MM.1S (cell line): Measurements from ENCODE around the gene TGFBR2.

Experiments used
- DNase-seq: peaks from one replicate; pipeline ENCODE4 v3.0.0-alpha.2; 2015
- H2AFZ ChIP-seq: fragments of 300-600 bp; sonication (generic); 2 replicates; pipeline ENCODE4 v1.6.0; 2016; ENCODE audit warnings: antibody characterized with exemption, low read length
- H3F3A ChIP-seq: fragments of 300-600 bp; sonication (generic); 2 replicates; pipeline ENCODE4 v1.6.1; 2016; ENCODE audit warnings: mild to moderate bottlenecking, antibody characterized with exemption, low read length, moderate library complexity, mixed read lengths; ENCODE audit not compliant: insufficient read depth
- H3K27ac ChIP-seq: fragments of 300-600 bp; sonication (generic); 2 replicates; pipeline ENCODE4 v1.5.1; 2016; ENCODE audit warnings: mild to moderate bottlenecking, low read length
- H3K27me3 ChIP-seq: fragments of 300-600 bp; sonication (generic); replicated peaks from 2 replicates; pipeline ENCODE4 v1.6.0; 2016; ENCODE audit warnings: low read length; ENCODE audit not compliant: insufficient read depth
- H3K36me3 ChIP-seq: fragments of 300-600 bp; sonication (generic); replicated peaks from 2 replicates; pipeline ENCODE4 v1.6.1; 2016; ENCODE audit warnings: mild to moderate bottlenecking, low read length, mixed read lengths; ENCODE audit not compliant: insufficient read depth
- H3K4me1 ChIP-seq: fragments of 300-600 bp; sonication (generic); 2 replicates; pipeline ENCODE4 v1.6.1; 2016; ENCODE audit warnings: low read length, mixed read lengths
- H3K4me2 ChIP-seq: fragments of 300-600 bp; sonication (generic); 2 replicates; pipeline ENCODE4 v1.6.0; 2016; ENCODE audit warnings: low read depth, low read length
- H3K4me3 ChIP-seq: fragments of 300-600 bp; sonication (generic); 2 replicates; pipeline ENCODE4 v1.5.1; 2016; ENCODE audit warnings: low read length, mixed read lengths
- H3K79me2 ChIP-seq: fragments of 300-600 bp; sonication (generic); 2 replicates; pipeline ENCODE4 v1.6.1; 2016; ENCODE audit warnings: mixed run types, low read length, mixed read lengths
- H3K9ac ChIP-seq: fragments of 300-600 bp; sonication (generic); 2 replicates; pipeline ENCODE4 v1.6.1; 2016; ENCODE audit warnings: low read length, mixed read lengths
- H3K9me2 ChIP-seq: fragments of 300-600 bp; sonication (generic); replicated peaks from 2 replicates; pipeline ENCODE4 v1.6.1; 2016; ENCODE audit warnings: mild to moderate bottlenecking, low read length, mixed read lengths; ENCODE audit not compliant: insufficient read depth
- H3K9me3 ChIP-seq: fragments of 300-600 bp; sonication (generic); replicated peaks from 2 replicates; pipeline ENCODE4 v1.6.1; 2016; ENCODE audit warnings: mild to moderate bottlenecking, low read length, mixed read lengths; ENCODE audit not compliant: insufficient read depth
- H4K20me1 ChIP-seq: fragments of 300-600 bp; sonication (generic); 2 replicates; pipeline ENCODE4 v1.6.1; 2016; ENCODE audit warnings: mild to moderate bottlenecking, low read length, moderate library complexity, mixed read lengths; ENCODE audit not compliant: insufficient read depth
- CTCF ChIP-seq: fragments of 300-600 bp; sonication (generic); IDR thresholded peaks from 2 replicates; pipeline ENCODE4 v1.5.1; 2016; ENCODE audit warnings: antibody characterized with exemption, low read length, mixed read lengths
- EZH2 ChIP-seq: fragments of 300-600 bp; sonication (generic); optimal IDR thresholded peaks from 2 replicates; pipeline ENCODE3; 2017; ENCODE audit warnings: low read depth, mild to moderate bottlenecking, antibody characterized with exemption, low read length, mixed read lengths
- EZH2phosphoT487 ChIP-seq: fragments of 300-600 bp; sonication (generic); IDR thresholded peaks from 2 replicates; pipeline ENCODE4 v1.6.1; 2018; ENCODE audit warnings: antibody characterized with exemption, low read length

Gene TGFBR2

GRCh38 chr3:30702828-30703397 lies 96.5 kb downstream of the TGFBR2 start:
- Histone ChIP-seq H3K27ac (no peak overlapping the region), H3K4me3 (no peak overlapping the region), H3K27me3 (no peaks in the 10 kb centered on the region), H3K79me2 (no peaks in the 10 kb centered on the region), H3K9ac (no peak overlapping the region), H4K20me1 (no peaks in the 10 kb centered on the region), H2AFZ (no peak overlapping the region), H3K36me3 (no peaks in the 10 kb centered on the region), H3F3A (no peaks in the 10 kb centered on the region), H3K9me3 (no peaks in the 10 kb centered on the region), H3K4me2 (no peak overlapping the region), H3K4me1 (no peaks in the 10 kb centered on the region), H3K9me2 (no peaks in the 10 kb centered on the region)
- TF ChIP-seq CTCF = no peak
- no peak for TF ChIP-seq EZH2
- TF ChIP-seq EZH2phosphoT487 = no peak
- DNase-seq = no peak

- Histone ChIP-seq H3K79me2 (no peaks in the 10 kb centered on the region), H3K36me3 (no peaks in the 10 kb centered on the region), H3K9ac (no peak overlapping the region), H3K27ac (no peak overlapping the region), H3K4me2 (no peak overlapping the region), H4K20me1 (no peaks in the 10 kb centered on the region), H3K4me1 (no peaks in the 10 kb centered on the region), H3K27me3 (no peaks in the 10 kb centered on the region), H3K9me2 (no peaks in the 10 kb centered on the region), H3K9me3 (no peaks in the 10 kb centered on the region), H2AFZ (no peak overlapping the region), H3F3A (no peaks in the 10 kb centered on the region), H3K4me3 (no peak overlapping the region)
- DNase-seq = no peak
- no peak for TF ChIP-seq EZH2phosphoT487
- no peak for TF ChIP-seq EZH2
- no peak for TF ChIP-seq CTCF
Observed at GRCh38 chr3:30704931-30705890, 98.8 kb downstream of the TGFBR2 start.

- Histone ChIP-seq H3K27me3 (no peaks in the 10 kb centered on the region), H3K4me2 (no peak overlapping the region), H3K9me3 (no peaks in the 10 kb centered on the region), H2AFZ (no peak overlapping the region), H3K9ac (no peak overlapping the region), H3K4me3 (no peak overlapping the region), H3K9me2 (no peaks in the 10 kb centered on the region), H4K20me1 (no peaks in the 10 kb centered on the region), H3K79me2 (no peaks in the 10 kb centered on the region), H3F3A (no peaks in the 10 kb centered on the region), H3K36me3 (no peaks in the 10 kb centered on the region), H3K27ac (no peak overlapping the region), H3K4me1 (no peaks in the 10 kb centered on the region)
- TF ChIP-seq EZH2 (no peak), EZH2phosphoT487 (no peak), CTCF (no peak)
- no peak for DNase-seq
Observed at GRCh38 chr3:30707825-30708224, 101.4 kb downstream of the TGFBR2 start.
